HPDE6-E6E7 (cell line): Measurements from ENCODE around the gene HECTD3.
"Not testable (repeated sequence)": the region's sequence is repeated elsewhere in the genome, so short reads cannot be mapped to it uniquely, and the experiment has no call there.

Experiments used
- DNase-seq: peaks from one replicate; pipeline ENCODE4 v3.0.0; 2011; ENCODE audit warnings: missing footprints; ENCODE audit errors: extremely low spot score

HECTD3 gene

DNA sequence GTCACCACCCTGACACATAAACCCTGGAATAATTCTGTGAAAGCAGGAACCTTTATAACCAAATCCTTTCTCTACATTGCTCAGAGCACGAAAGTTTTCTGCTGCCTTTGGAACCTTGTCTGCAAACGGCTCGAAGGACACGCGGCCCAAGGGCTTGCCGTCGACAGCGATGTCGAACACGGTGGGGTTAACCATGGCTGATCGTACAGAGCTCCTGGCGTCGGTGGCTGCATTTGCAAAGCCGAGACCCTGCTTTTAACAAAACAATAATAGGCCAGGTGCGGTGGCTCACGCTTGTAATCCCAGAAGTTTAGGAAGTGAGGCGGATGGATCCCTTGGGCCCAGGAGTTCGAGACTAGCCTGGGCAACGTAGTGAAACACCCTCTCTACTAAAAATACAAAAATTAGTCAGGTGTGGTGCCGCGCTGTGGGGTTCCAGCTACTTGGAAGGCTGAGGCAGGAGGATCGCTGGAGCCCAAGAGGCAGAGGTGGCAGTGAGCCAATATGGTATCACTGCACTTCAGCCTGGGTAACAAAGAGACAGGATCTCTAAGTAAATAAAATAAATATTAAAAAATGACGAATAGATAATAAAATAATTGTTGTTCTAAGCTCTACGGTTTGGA, 22.5 kb downstream of the HECTD3 start:
- no peak for DNase-seq

DNA sequence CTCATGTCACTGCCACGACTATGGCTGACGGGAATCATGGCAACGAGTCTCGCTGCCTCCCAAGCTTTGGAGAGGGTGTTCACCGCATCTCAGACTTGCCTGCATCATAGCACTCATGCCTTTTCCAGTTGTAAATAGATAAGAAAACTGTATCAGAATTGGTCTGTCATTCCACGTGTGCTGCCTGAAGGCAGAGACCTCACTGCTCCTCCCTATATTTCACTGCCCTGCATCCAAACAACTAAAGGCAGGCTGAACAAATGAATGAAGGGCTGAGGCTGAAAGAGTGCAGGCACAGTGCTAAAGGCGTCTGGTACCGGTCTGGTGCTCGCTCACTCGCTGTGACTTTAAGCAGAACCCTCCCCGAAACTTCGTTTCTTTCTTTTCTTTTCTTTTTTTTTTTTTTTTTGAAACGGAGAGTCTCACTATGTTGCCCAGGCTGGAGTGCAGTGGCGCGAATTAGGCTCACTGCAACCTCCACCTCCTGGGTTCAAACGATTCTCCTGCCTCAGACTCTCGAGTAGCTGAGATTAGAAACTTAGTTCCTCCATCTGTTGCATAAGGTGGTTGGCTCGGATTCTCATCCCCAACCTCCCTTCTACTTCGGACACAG, 25.3 kb downstream of the HECTD3 start:
- DNase-seq = no peak

GRCh38 chr1:44977372-44977771, 33.8 kb downstream of the HECTD3 start:
- not testable (repeated sequence) for DNase-seq

- no peak for DNase-seq
These were observed 34.9 kb downstream of the HECTD3 start for GRCh38 chr1:44976252-44976651.

GRCh38 chr1:44973645-44974044, 37.5 kb downstream of the HECTD3 start:
- no peak for DNase-seq

DNA sequence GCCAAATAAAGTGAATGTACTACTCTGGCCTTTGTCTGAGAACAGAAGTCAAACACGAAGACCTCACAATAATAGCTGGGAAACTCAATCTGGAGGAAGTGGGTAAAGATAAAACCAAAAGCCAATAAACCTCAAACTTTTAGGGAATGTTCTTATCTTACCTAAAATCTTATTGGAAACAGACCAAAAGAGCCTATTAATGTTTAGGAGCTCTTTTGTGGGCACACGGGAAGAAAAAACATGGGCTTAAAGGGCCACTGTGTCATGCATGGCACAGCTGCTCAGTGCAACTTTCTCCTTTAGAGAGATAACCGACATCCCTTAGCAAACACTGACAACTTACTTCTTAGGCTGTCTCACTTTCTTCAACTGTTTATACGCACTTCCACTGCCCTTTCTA, 40.8 kb downstream of the HECTD3 start:
- DNase-seq = no peak

DNA sequence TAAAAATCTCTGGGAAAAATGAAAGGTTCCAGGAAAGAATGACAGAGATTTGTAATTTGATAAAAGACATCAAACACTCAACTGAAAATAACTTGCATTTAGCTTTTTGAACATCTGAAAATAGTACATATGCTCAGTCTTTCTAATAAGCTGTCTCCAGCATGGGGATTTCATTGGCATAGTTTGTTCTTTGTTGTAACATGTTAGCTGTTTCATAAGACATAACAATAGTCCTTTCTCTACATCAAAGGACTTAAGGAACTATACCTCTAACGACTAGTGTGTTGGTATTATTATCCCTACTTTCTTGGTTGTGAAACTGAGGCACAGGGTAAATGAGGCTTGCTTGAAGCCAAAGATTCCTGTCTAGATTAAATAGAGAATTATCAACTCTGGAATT, 46.7 kb downstream of the HECTD3 start:
- DNase-seq = no peak

- no peak for DNase-seq
These were observed 48.4 kb downstream of the HECTD3 start for GRCh38 chr1:44962729-44963128.

GRCh38 chr1:44962022-44962421, 49.1 kb downstream of the HECTD3 start:
- DNase-seq = not testable (repeated sequence)

DNA sequence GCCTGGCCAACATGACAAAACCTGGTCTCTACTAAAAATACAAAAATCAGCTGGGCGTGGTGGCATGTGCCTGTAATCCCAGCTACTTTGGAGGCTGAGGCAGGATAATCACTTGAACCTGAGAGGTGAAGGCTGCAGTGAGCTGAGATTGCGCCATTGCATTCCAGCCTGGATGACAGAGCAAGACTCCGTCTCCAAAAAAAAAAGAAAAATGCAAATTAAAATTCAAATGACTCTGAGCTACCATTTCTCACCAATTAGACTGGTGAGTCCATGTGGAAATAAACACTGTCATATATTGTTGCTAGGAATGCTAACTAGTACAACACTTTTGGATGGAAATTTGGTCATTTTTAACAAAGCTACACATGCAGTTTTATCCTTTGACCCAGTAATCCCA, 53.6 kb downstream of the HECTD3 start:
- DNase-seq = not testable (repeated sequence)

- not testable (repeated sequence) for DNase-seq
These were observed 55.0 kb downstream of the HECTD3 start for GRCh38 chr1:44956077-44956476.
